ENCODE results near the gene RIC3.
A peak's percentile ranks its signal among the peaks of the same experiment; 100 is the strongest.

Gene RIC3

DNA sequence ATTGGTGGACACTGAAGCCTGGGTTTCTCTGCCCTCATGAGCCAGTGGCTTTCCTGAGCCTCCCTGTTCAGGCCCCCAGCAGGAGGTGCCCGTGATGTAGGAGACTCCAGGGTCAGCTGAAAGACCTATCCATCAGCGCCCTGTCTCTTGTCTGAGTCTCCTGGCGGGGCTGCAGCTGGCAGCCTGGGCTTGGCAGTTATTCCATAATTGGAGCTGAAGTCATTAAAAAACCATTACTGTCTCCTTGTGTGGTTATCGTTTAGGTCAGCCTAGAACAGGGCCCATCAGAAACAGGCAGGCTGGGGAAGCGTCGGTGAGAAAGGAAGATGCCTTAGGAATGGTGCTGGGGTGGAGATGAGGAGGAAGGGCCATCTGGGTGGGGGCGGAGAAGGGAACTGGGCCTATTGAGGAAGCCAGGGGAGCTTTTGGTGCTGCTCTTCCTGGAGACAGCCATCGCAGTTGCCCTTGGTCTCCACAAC is 82.8 kb downstream of the RIC3 start:
- DNase-seq = no peak

GRCh38 chr11:8085011-8085645 is 83.7 kb downstream of the RIC3 start:
- DNase-seq = no peak

- DNase-seq = no peak
These were observed 84.5 kb downstream of the RIC3 start for GRCh38 chr11:8084352-8084751.

DNA sequence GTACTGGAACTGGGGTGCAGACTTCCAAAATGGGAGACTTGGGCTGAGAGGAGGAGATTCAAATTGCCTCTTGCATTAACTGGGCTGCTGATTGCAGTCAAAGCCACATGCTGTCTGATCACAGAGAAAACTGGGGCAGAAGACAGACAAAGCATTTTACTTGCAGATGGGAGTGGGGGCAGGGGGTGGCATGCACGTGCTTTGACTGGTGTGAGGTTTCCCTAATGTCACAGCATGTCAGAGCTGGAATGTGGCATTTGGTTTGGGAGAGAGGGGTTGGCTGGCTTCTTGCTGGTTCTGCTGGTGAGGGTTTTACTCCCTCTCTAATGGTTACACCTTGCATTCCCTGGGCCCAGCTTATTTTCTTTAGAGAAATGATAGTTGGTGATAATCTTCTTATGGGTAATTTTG is 84.9 kb downstream of the RIC3 start:
- DNase-seq = no peak

GRCh38 chr11:8083088-8083395 is 85.8 kb downstream of the RIC3 start:
- DNase-seq = no peak

- DNase-seq = no peak
These were observed 86.3 kb downstream of the RIC3 start for GRCh38 chr11:8082391-8083087.

DNA sequence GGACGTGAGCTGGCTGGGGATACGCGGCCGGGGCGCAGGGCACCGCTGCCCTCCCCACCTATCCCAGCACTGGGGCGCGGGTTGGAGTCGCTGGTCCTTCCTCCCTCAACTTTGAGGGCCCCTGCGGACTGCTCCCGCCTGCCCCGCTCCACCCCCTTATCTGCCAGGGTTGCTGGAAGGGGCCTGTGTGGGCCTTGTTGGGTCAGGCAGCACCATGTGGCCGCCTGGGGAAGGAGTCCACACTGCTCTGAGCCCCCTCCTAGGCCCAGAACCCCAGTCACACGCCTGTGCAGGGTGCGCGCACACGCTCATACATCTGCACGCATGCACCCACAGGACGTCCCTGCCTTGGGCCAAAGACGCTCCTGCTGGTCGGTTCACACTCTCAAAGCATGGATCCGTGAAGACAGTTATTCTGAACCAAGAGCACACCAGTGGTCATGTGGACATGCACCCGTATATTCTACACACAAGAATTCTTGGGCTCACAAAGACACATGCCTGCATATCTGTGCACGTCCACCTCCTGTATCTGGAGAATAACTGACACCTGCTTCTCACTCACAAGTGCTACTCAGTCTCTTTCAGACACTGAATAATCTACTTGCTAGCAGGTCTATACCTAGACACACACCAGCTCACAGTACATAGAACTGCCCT is 87.1 kb downstream of the RIC3 start:
- no peak for DNase-seq

GRCh38 chr11:8080674-8081590 is 87.9 kb downstream of the RIC3 start, which contains the start of gene TUB:
Gene TUB (plus strand): TSS chr11:8081211. CDS start chr11:8081511, 300 bp downstream.
- peak; percentile 2 for DNase-seq

GRCh38 chr11:8080069-8080670 is 88.7 kb downstream of the RIC3 start:
- no peak for DNase-seq

DNA sequence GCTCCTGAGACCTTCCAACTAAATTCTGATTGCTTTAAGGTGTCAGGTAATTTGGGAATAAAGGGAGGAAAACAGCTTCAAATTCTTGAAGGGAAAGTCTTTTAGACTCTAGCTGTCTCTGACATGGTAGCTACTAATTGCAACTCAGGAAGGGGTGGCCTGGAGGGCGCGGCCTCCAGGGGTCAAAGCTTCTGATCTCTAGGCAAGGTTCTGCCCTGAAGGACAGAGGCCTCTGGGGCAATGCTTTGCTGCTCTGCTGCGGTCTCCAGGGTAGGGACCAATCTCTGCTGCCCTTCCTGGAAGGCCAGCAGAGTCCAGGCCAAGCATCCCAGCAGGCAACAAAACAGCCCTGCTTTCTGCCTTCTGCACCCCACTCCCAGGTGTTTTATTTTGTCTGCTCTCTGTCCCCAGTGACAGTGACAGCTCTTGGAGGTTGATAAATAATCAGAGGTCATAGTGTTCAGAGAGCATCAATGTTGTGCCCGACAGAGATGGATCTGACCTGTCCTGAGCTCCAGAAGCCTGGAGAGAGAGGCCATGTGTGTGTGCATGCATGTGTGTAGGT is 89.6 kb downstream of the RIC3 start:
- no peak for DNase-seq

DNA sequence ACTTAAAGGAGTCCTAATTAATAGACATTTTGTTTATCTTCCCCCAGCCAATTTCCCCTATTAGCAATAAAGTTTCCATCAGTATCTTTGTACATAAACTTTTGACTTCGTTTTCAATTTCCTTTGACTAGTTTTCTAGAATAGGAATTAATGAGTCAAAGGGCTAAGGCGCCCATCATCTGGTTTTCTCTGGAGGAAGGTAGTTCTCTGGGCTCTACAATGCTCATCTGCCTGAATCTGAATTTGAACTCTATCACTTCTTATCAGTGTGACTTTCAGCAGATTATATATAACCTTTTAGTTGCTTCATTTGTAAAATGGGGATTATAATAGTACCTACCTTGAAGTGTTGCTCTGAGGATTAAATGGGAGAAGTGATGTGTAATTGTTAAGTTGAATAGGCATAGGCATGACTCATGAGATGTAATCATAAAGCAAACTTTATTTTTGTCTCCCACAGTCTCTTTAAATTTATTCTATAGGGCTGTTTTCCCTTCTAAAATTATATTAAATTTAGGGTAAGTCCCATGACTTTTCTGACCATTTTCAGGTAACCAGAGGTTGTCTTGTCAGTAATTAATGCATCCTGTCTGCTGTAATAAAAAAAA is 93.6 kb downstream of the RIC3 start:
- no peak for DNase-seq

GRCh38 chr11:8071616-8072581 is 96.9 kb downstream of the RIC3 start:
- DNase-seq = no peak

GRCh38 chr11:8070417-8071115 is 98.3 kb downstream of the RIC3 start:
- DNase-seq = peak; percentile 1

GRCh38 chr11:8069771-8070170 is 99.1 kb downstream of the RIC3 start:
- no peak for DNase-seq

- DNase-seq = no peak
These were observed 100.1 kb downstream of the RIC3 start for GRCh38 chr11:8068605-8069221.

DNA sequence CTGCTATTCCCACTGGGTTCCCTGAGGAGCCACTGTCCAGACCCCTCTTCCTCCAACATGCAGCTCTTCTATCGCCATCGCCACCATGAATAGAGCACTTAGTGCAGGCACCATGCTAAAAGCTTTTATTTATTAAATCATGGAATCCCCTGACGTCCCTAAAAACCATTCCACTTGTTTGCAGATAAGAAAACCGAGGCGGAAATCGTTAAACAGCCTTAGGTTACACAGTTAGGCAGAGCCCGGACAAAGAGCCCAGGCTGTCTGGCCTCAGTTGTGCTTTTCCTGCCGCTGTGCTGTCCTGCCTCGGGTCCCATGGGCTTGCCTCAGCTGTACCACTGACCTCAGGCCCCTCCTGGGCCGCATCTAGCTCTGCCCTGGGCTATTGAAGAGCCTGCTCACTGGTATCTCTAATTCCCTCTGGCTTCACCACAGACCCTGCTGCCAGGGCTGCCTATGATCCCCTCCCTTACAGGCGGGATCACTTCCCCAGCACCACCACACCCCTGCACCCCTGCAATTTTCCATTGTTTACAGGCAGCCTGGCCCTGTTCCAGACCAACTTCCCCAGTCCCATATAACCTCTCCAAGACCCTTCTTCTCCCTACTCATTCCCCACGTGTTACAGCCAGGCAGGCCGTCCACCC is 100.8 kb downstream of the RIC3 start:
- DNase-seq = no peak

DNA sequence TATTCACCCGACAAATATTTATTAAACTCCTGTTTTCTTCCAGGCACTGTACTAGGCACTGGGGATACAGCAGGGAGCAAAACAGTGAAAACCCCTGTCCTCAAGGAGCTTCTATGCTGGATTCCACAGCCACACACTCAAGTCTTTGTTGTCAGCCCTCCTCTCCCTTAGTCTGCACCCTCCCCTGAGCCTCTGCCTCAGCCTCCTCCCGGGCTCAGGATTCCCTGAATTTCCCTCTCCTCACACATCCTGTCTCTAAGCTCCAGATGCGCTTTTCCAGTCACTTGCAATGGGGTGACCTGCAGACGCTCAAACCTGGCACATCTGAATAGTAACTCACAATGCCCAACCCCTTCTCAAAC is 101.3 kb downstream of the RIC3 start:
- DNase-seq = no peak

DNA sequence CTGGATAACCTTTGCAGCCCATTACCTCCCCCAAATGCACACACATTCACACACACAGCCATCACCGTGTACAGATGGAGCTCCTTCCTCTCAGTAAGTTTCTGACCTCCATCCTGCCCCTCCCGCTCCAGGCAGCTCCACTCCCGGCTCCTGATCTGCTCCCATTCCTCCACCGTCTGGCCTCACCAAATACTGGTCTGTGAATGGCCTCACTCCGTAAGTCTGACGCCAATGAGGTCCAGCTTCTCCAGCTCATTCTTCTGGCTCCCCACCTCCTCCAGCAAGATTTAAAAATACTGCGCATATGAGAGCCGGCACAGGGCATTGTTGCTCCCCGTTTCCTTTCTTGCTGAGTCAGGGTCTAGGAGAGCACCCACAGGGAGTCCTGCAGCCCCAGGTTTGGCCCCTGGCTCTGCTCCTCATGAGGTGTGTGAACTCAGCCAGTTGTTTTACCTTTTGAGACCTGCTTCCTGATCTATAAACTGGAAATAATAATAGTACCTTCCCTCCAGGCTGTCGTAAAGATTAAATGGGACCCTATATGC is 101.8 kb downstream of the RIC3 start:
- DNase-seq = no peak
